Measurements from ENCODE around the gene RB1.
"Not testable (repeated sequence)": the region's sequence is repeated elsewhere in the genome, so short reads cannot be mapped to it uniquely, and the experiment has no call there.

Gene RB1

GRCh38 chr13:48355524-48355923 lies 52.0 kb downstream of the RB1 start:
- DNase-seq = not testable (repeated sequence)

- no peak for DNase-seq
Measured at GRCh38 chr13:48356750-48357149, 53.2 kb downstream of the RB1 start.

- DNase-seq = no peak
Measured at GRCh38 chr13:48369988-48370387, 66.4 kb downstream of the RB1 start.

GRCh38 chr13:48370815-48371214 lies 67.3 kb downstream of the RB1 start:
- no peak for DNase-seq

- no peak for DNase-seq
Measured at GRCh38 chr13:48377857-48378256, 74.3 kb downstream of the RB1 start.

GRCh38 chr13:48380581-48380980 lies 77.0 kb downstream of the RB1 start:
- DNase-seq = no peak

- no peak for DNase-seq
Measured at GRCh38 chr13:48383384-48383783, 79.8 kb downstream of the RB1 start.

- DNase-seq = no peak
Measured at GRCh38 chr13:48386816-48387215, 83.3 kb downstream of the RB1 start.

GRCh38 chr13:48391257-48391656 lies 87.7 kb downstream of the RB1 start:
- no peak for DNase-seq

GRCh38 chr13:48393030-48393697 lies 89.6 kb downstream of the RB1 start:
- DNase-seq = no peak

- no peak for DNase-seq
Measured at GRCh38 chr13:48393698-48394085, 90.1 kb downstream of the RB1 start.

GRCh38 chr13:48397744-48398143 lies 94.2 kb downstream of the RB1 start:
- DNase-seq = no peak

- DNase-seq = no peak
Measured at GRCh38 chr13:48398450-48399095, 95.0 kb downstream of the RB1 start.

- no peak for DNase-seq
Measured at GRCh38 chr13:48400090-48400694, 96.6 kb downstream of the RB1 start.

- no peak for DNase-seq
Measured at GRCh38 chr13:48400850-48401291, 97.3 kb downstream of the RB1 start.

- no peak for DNase-seq
Measured at GRCh38 chr13:48401480-48401879, 97.9 kb downstream of the RB1 start.

GRCh38 chr13:48402325-48402932 lies 98.9 kb downstream of the RB1 start:
- DNase-seq = no peak

- DNase-seq = no peak
Measured at GRCh38 chr13:48403151-48403631, 99.6 kb downstream of the RB1 start.

GRCh38 chr13:48403913-48404312 lies 100.4 kb downstream of the RB1 start:
- no peak for DNase-seq

GRCh38 chr13:48404952-48405351 lies 101.4 kb downstream of the RB1 start:
- DNase-seq = no peak

- DNase-seq = no peak
Measured at GRCh38 chr13:48405875-48406274, 102.3 kb downstream of the RB1 start.

- no peak for DNase-seq
Measured at GRCh38 chr13:48410199-48410598, 106.6 kb downstream of the RB1 start.

- no peak for DNase-seq
Measured at GRCh38 chr13:48411147-48411794, 107.7 kb downstream of the RB1 start.

Data from NCI-H446 treated with DMSO at 0.1 percent for 48 hours (cell line).